HUDEP-2 (cell line): ENCODE data around the gene TOPBP1.
"Not testable (repeated sequence)": the region's sequence is repeated elsewhere in the genome, so short reads cannot be mapped to it uniquely, and the experiment has no call there.

Source experiments
- DNase-seq, 76 experiments: peaks; one replicate each; lab custom pipeline; 2025; ENCODE audit not compliant: unreplicated experiment in 76 of 76; lab: John Stamatoyannopoulos, UW

The TOPBP1 gene

GRCh38 chr3:133573629-133574194 lies 88.0 kb downstream of the TOPBP1 start, which contains the start of gene CDV3:
TSS of gene CDV3 (plus strand) at chr3:133573686. CDS start at chr3:133574045, 359 bp downstream.
- DNase-seq = no peak

- no peak for DNase-seq
These were observed 88.6 kb downstream of the TOPBP1 start for GRCh38 chr3:133573054-133573628.

GRCh38 chr3:133572158-133573053 lies 89.3 kb downstream of the TOPBP1 start:
- no peak for DNase-seq

GRCh38 chr3:133570937-133571320 lies 90.8 kb downstream of the TOPBP1 start:
- no peak for DNase-seq

GRCh38 chr3:133570139-133570936 lies 91.4 kb downstream of the TOPBP1 start:
- DNase-seq = no peak

- no peak for DNase-seq
These were observed 93.3 kb downstream of the TOPBP1 start for GRCh38 chr3:133568294-133569014.

GRCh38 chr3:133563816-133564215 lies 97.9 kb downstream of the TOPBP1 start:
- no peak for DNase-seq

- no peak for DNase-seq
These were observed 98.6 kb downstream of the TOPBP1 start for GRCh38 chr3:133563186-133563591.

GRCh38 chr3:133562376-133562775 lies 99.4 kb downstream of the TOPBP1 start:
- DNase-seq = no peak

- DNase-seq = no peak
These were observed 100.1 kb downstream of the TOPBP1 start for GRCh38 chr3:133561679-133562078.

- not testable (repeated sequence) for DNase-seq
These were observed 110.2 kb downstream of the TOPBP1 start for GRCh38 chr3:133551589-133551988.
